ENCODE results near the gene KLHL26.

KLHL26 gene

GRCh38 chr19:18649371-18650020 is 12.7 kb downstream of the KLHL26 start:
- no peak for DNase-seq

GRCh38 chr19:18650021-18650390 is 13.2 kb downstream of the KLHL26 start:
- no peak for DNase-seq

DNA sequence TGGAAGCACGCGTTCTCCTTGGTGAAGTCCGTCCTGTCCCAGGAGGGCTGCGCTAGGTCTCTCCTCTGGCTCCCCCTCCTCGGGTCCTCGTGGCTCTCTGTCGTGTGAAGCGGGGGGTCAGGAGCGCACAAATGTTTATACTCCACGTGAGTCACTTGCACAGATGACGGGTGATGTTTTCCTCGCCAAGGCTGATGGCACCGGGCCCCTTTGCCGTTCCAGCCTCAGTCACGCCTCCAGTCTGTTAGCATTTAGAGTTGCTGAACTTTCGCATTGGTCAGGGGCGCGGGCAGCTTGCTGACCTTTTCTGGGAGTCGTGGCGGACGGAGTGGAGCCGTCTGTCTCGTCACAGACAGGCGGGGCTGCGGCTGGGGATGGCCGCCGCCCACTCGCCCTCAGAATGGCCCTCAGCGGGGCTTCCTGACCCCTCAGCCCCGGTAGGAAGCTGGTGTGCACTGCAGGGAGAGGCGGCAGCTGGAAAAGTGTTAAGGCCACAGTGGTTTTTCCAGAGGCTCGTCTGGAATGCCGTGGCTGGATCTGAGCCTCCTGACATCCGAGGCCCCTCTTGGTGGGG is 13.7 kb downstream of the KLHL26 start:
- DNase-seq, result no peak

DNA sequence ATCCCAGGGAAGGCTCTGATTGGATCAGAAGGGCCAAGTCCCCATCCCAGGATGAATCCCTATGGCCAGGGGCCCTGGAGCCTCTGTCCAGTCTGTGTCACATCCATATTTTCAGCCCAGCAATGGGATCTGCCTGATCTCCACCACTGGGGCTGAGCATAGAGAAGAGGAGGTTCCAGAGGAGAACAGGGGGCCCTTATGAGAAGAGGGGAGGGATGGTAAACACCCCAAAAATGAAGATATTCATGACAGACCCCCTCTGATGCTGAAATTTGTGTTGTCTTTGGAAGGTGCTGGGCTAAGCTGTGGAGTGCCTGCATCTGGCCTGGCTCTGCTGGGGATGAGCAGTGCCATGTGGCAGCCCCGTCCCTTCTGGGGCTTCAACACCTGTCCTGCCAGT is 14.5 kb downstream of the KLHL26 start:
- no peak for DNase-seq

- no peak for DNase-seq
Observed at GRCh38 chr19:18651733-18652132, 14.9 kb downstream of the KLHL26 start.

GRCh38 chr19:18653853-18654252 is 17.0 kb downstream of the KLHL26 start:
- DNase-seq, result no peak

GRCh38 chr19:18654469-18654868 is 17.6 kb downstream of the KLHL26 start:
- no peak for DNase-seq

GRCh38 chr19:18655173-18655844 is 18.5 kb downstream of the KLHL26 start:
- DNase-seq, result no peak

GRCh38 chr19:18656337-18657086 is 19.7 kb downstream of the KLHL26 start:
- DNase-seq, result no peak

DNA sequence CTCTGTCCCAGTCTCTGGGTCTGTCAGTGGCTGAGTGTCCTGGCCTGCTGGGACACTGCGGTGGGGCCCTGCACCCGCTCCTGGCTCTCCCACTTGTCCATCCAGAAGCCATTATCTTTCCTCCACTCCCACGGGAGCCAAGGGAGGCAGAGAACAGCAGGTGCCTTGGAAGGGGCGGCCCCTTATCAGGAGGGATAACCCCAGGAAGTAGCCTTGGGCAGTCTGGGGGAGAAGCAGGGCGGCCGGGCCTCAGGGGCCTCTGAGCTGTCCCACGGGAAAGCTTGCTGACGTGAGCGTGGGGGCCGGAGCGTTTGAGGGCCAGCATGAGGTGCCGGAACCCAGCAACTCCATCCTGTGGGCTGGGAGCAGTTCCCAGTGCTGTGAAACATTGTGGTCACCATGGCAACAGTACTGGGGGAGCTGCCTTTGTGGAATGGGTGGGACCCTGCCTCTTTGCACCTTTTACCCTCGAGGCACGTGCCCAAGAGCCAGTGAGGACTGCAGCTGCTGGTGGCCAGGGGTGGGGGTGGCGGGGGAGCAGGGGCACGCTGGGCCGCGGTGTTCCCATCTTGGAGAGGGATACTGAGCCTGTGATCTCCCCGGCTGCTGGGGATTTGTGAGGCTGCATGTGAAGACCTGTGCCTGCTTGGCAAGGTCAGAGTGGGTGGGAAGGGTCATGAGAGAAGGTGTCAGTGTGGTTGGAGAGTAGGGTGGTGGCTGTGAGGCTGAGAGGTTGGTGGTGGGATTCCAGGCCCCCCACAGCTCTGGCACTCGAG is 20.9 kb downstream of the KLHL26 start:
- DNase-seq, result no peak

DNA sequence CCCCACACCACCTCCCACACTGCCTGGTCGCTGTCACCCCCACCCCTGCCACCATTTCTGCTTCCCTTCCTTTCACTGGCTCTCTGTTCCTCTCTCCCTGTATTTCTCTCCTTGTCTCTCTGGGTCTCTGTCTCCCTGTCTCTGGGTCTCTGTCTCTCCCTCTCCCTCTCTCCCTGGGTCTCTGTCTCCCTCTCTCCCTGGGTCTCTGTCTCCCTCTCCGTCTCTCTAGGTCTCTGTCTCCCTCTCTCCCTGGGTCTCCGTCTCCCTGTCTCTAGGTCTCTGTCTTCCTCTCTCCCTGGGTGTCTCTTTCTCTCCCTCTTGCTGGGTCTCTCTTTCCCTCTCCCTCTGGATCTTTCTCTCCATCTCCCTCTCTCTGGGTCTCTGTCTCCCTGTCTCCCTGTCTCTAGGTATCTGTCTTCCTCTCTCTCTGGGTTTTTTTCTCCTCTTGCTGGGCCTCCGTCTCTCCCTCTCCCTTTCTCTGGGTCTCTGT is 21.6 kb downstream of the KLHL26 start:
- DNase-seq, result no peak

DNA sequence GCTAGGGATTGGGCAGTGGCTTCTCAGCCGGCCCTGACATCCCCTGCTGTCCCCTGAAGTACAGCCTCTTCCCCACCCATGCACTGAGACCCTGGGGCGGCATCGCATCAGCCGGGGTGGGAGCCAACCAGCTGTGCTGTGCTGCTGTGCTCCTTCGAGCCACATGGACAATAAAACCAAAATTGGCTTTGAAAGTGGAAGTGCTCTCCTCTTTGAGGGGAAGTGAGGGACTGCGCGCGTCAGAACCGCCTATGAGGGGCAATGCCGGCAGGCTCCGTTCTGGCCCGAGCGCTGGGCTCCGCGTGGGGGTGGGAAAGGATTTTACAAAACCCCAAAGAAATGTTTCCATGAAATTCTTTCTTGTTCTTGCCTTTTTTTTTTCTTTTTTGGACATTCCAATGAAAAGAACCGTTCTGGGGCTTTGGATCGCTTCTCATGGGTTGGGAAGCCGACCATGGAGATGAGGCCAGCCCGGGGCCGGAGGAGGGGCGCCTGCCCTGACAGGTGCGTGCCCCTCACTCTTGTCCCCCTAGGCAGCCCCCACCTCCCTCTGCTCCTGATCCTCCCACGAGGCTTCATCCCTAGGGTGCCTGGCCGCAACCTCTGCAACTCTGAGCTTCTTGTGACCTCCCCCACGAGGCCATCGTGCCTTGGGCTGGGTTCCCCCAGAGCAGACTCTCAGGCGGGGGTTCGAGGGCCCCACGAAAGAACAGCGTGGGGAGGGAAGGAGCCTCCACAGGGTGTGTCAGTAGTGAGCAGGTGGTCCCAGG is 22.6 kb downstream of the KLHL26 start:
- no peak for DNase-seq

GRCh38 chr19:18660051-18660910 is 23.5 kb downstream of the KLHL26 start:
- DNase-seq, result no peak

DNA sequence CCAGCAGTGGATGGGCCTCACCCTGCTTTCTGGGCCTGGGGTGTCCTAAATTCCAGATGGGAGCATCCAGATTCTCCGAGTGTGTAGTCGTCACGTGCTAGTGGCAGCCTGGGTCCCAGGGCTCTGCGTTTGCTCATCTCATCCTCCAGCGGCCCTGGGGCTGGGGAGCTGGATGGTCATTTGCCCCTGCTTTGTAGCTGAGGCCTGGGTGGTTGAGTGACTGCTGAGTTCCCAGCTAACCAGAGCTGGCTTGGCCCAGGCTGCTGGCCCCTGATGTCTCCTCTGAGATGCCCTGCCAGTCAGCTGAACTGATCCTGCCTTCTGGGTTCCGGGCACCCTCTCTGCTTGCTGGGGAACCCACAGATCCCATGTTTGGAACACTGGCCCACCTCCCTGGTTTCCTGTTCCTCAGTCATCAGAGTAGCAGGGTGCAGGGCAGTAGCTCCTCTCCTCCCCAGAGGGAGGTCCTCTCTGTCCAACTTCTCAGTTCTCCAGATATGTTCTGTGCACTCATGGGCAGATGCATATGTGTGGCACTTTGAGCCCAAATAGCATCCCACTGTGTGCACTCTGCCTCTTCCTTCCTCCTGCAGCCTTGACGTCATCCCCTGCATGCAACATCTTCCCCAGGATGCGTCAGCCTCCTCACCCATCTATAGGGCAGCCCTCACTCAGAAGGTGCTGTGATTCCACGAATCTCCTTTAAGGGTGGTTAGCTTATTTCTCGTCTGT is 24.3 kb downstream of the KLHL26 start:
- no peak for DNase-seq

DNA sequence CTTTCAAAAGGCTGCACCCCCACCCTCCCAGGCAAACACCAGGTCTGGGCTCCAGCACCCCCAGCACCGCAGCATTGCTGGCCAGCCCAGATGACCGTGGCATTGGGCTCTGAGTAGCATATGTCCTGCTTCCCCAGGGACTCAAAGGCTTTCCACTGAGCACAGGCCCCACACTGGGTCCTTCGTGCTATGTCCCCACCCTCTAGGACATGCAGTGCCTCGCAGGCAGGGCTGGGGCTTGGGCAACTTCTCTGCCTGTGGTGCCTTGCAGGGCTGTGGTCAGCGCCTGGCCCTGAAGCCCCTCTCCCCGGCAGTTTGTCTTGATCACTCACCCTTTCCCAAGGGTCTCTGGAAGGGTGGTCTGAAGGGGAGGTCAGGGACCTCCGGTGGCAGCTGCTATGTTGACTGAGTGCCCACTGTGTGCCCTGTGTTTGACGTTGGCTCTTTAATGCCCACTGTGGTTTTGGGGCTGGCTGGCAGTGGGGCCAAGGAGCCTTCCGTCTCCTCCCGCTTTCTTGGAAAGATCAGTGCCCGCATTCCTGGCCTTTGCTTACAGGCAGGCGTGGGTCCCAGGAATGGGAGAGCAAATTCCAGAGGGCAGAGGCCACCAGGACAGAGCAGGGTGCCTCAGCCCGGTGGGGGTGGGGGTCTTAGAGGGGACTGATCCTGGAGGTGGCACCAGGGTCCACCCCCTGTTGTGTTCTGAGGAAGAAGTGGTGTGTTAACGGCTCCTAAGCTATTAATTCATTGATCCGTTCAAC is 26.3 kb downstream of the KLHL26 start:
- no peak for DNase-seq

GRCh38 chr19:18663940-18664530 is 27.2 kb downstream of the KLHL26 start:
- no peak for DNase-seq

- no peak for DNase-seq
Observed at GRCh38 chr19:18665771-18666202, 29.0 kb downstream of the KLHL26 start.

DNA sequence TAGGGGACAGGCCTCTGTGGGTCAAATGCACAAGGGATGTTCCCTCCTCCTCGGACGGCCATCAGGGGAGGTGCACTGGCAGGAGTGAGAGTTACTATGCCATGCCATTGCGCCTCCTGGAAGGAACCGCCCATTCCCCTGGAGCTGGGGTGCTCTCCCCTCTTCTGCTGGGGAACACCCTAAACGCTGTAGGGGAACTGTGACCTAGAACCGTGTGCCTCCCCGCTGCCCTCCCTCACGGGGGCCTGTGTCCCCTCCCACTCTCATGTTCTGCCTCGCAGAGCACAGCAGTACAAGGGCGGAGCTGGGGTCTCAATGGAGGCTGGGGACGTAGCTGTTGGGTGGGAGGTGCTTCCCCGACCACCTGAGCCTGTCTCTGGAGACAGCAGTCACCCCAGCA is 29.5 kb downstream of the KLHL26 start:
- DNase-seq, result no peak

DNA sequence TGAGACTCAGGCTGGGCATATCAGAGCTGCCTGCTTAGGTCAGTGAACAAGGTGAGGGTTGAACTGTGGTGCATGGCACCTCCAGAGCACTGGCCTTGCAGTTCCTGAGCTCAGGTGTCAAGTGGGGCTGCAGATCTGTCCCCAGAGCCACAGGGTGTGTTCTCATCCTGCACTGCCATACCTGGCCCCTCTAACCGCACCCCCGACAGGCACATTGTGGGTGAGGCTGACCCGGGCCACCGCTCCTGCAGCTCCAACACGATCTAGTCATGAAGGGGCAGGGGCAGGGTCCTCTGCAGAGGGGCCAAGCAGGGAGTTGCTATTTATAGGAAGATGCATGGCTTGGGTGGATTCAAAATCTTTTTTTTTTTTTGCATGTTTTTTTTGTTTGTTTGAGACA is 30.0 kb downstream of the KLHL26 start:
- no peak for DNase-seq

Measured in NCI-H2107 (cell line).